Stimulated activated CD4-positive, alpha-beta T cell treated with anti-CD3 and anti-CD28 coated beads, Interleukin-15, amount 100 ng/mL, for 1 hour (primary cell): ENCODE measurements around the gene PAMR1.

Source experiments
- DNase-seq, 2 donors: peaks; one replicate each; pipeline ENCODE4 v3.0.0-alpha.2; 2020; ENCODE audit warnings: low read depth in 1 of 2, low spot score in 1 of 2

The PAMR1 gene

GRCh38 chr11:35403765-35404387, 121.5 kb downstream of the PAMR1 start:
- no peak for DNase-seq

- DNase-seq, result no peak
These were observed 122.4 kb downstream of the PAMR1 start for GRCh38 chr11:35402751-35403660.

GRCh38 chr11:35398881-35399280, 126.5 kb downstream of the PAMR1 start:
- no peak for DNase-seq

GRCh38 chr11:35394941-35395340, 130.5 kb downstream of the PAMR1 start:
- DNase-seq, result no peak

- no peak for DNase-seq
These were observed 132.3 kb downstream of the PAMR1 start for GRCh38 chr11:35393098-35393497.

- peak; percentile 71 to 87 for DNase-seq
These were observed 133.3 kb downstream of the PAMR1 start for GRCh38 chr11:35391922-35392688.

GRCh38 chr11:35390737-35391682, 134.4 kb downstream of the PAMR1 start:
- no peak for DNase-seq

GRCh38 chr11:35389897-35390465, 135.4 kb downstream of the PAMR1 start:
- DNase-seq, result no peak

GRCh38 chr11:35389112-35389511, 136.3 kb downstream of the PAMR1 start:
- no peak for DNase-seq

GRCh38 chr11:35388061-35388460, 137.4 kb downstream of the PAMR1 start:
- no peak for DNase-seq

GRCh38 chr11:35387111-35387982, 138.1 kb downstream of the PAMR1 start:
- no peak for DNase-seq

GRCh38 chr11:35383953-35384352, 141.5 kb downstream of the PAMR1 start:
- no peak for DNase-seq
